Choroid plexus epithelial cell (primary cell): ENCODE results near the gene EIF4A3.
A peak's percentile ranks its signal among the peaks of the same experiment; 100 is the strongest.

Experiments
- DNase-seq: peaks from one replicate; pipeline ENCODE4 v3.0.0-alpha.2; 2010; ENCODE audit warnings: low read depth
- H3K4me3 ChIP-seq: 2 replicates; pipeline ENCODE4 v1.5.1; 2011; ENCODE audit warnings: low read depth, mild to moderate bottlenecking, control low read depth, low read length, moderate library complexity
- CTCF ChIP-seq: conservative IDR thresholded peaks from 2 replicates; pipeline ENCODE4 v1.5.1; 2011; ENCODE audit warnings: low read depth, mild to moderate bottlenecking, control low read depth, inconsistent platforms, low read length, moderate library complexity

Gene EIF4A3

GRCh38 chr17:80137131-80137530 is 9.8 kb downstream of the EIF4A3 start:
- no peak overlapping the region for H3K4me3 ChIP-seq
- TF ChIP-seq CTCF, result no peak
- DNase-seq, result no peak

- no peak for DNase-seq
- TF ChIP-seq CTCF, result no peak
- H3K4me3 ChIP-seq, result no peak overlapping the region
Measured at GRCh38 chr17:80133626-80133970, 13.3 kb downstream of the EIF4A3 start.

GRCh38 chr17:80132906-80133625 is 13.9 kb downstream of the EIF4A3 start:
- DNase-seq, result no peak
- no peak for TF ChIP-seq CTCF
- H3K4me3 ChIP-seq, result no peak overlapping the region

GRCh38 chr17:80130992-80131391 is 15.9 kb downstream of the EIF4A3 start:
- no peak for DNase-seq
- TF ChIP-seq CTCF, result no peak

GRCh38 chr17:80129006-80129565 is 17.8 kb downstream of the EIF4A3 start:
- H3K4me3 ChIP-seq, result no peak overlapping the region
- no peak for TF ChIP-seq CTCF
- peak; percentile 16 for DNase-seq

More at GRCh38 chr17:80130992-80131391, 15.9 kb downstream of the EIF4A3 start:
- no peak overlapping the region for H3K4me3 ChIP-seq

- no peak for TF ChIP-seq CTCF
- peak; percentile 15 for DNase-seq
Measured at GRCh38 chr17:80126449-80126715, 20.5 kb downstream of the EIF4A3 start.

More at GRCh38 chr17:80126449-80126715, 20.5 kb downstream of the EIF4A3 start:
- H3K4me3 ChIP-seq, result no peak overlapping the region
